ENCODE measurements around the gene RPL37.

DNA sequence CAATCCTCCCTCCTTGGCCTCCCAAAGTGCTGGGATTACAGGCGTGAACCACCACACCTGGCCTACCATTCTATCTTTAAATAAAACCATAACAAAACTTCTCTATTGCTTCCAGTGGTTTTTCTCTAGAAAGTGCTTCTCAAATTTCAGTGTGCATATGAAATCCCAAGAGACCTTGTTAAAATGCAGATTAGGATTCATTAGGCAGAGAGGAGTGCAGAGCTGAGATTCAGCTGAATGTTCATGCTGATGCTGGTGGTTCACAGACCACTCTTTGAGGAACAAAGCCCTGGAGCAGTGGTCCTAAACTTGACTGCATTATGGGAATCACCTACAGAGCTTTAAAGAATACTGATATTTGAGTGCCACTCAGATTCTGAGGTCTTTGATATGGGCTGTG, 34.4 kb upstream of the RPL37 start:
- TF ChIP-seq GATA3 (IDR thresholded peaks at IDR 0.05; ENCODE audit: low read depth, low read length) (no peak), GATA2 (IDR thresholded peaks at IDR 0.05; ENCODE audit: low read depth, low read length) (no peak)
